ENCODE data around the gene ERMAP. TPM values are rescaled to one million over a fixed set of nuclear protein-coding genes. Genes with fewer than 3 reads are reported as not detected.

Gene ERMAP
- polyA plus RNA-seq, 1 experiment: 24.4 TPM

GRCh38 chr1:42838482-42839190 is 21.7 kb downstream of the ERMAP start:
- ChIA-PET CTCF (interaction anchor here (1.2 kb wide), 1 partner anchor 21 kb away, joined by 3 read pairs; the partner anchor contains the start of genes ERMAP and SVBP), POLR2A (no interaction called here)
- no peak for DNase-seq (ENCODE audit: low read depth)
- no peak overlapping the region for H3K4me3 ChIP-seq (ENCODE audit: low read depth, low read length)
- H3K36me3 ChIP-seq (ENCODE audit: control insufficient read depth, insufficient read depth, low read length): peaks cover 8% of the 10 kb centered on the region
- TF ChIP-seq CTCF (IDR thresholded peaks at IDR 0.05; ENCODE audit: insufficient read depth, low read depth, low read length): no peak
- no peaks in the 10 kb centered on the region for H3K27me3 ChIP-seq (ENCODE audit: control insufficient read depth, insufficient read depth, low read length)

GRCh38 chr1:42841010-42841409 is 24.1 kb downstream of the ERMAP start:
- no peak for TF ChIP-seq CTCF (IDR thresholded peaks at IDR 0.05; ENCODE audit: insufficient read depth, low read depth, low read length)
- CTCF ChIA-PET: no interaction called here

GRCh38 chr1:42841440-42842147 is 24.7 kb downstream of the ERMAP start:
- no peak for TF ChIP-seq CTCF (IDR thresholded peaks at IDR 0.05; ENCODE audit: insufficient read depth, low read depth, low read length)
- ChIA-PET CTCF (no interaction called here), POLR2A (no interaction called here)
- peaks cover 6% of the 10 kb centered on the region for H3K36me3 ChIP-seq (ENCODE audit: control insufficient read depth, insufficient read depth, low read length)
- no peaks in the 10 kb centered on the region for H3K27me3 ChIP-seq (ENCODE audit: control insufficient read depth, insufficient read depth, low read length)
- H3K4me3 ChIP-seq (ENCODE audit: low read depth, low read length): no peak overlapping the region
- no peak for DNase-seq (ENCODE audit: low read depth)

More at GRCh38 chr1:42841010-42841409, 24.1 kb downstream of the ERMAP start:
- POLR2A ChIA-PET: no interaction called here
- peaks cover 6% of the 10 kb centered on the region for H3K36me3 ChIP-seq (ENCODE audit: control insufficient read depth, insufficient read depth, low read length)
- no peaks in the 10 kb centered on the region for H3K27me3 ChIP-seq (ENCODE audit: control insufficient read depth, insufficient read depth, low read length)
- no peak for DNase-seq (ENCODE audit: low read depth)
- H3K4me3 ChIP-seq (ENCODE audit: low read depth, low read length): no peak overlapping the region

- Histone ChIP-seq H3K36me3 (ENCODE audit: control insufficient read depth, insufficient read depth, low read length) (peaks cover 8% of the 10 kb centered on the region), H3K27me3 (ENCODE audit: control insufficient read depth, insufficient read depth, low read length) (no peaks in the 10 kb centered on the region), H3K4me3 (ENCODE audit: low read depth, low read length) (no peak overlapping the region)
- ChIA-PET CTCF (interaction anchor here (0.6 kb wide), 1 partner anchor 61 kb away, joined by 4 read pairs; no protein-coding TSS in a partner anchor), POLR2A (no interaction called here)
- no peak for TF ChIP-seq CTCF (IDR thresholded peaks at IDR 0.05; ENCODE audit: insufficient read depth, low read depth, low read length)
- no peak for DNase-seq (ENCODE audit: low read depth)
These were observed 27.7 kb downstream of the ERMAP start for GRCh38 chr1:42844592-42845140.

DNA sequence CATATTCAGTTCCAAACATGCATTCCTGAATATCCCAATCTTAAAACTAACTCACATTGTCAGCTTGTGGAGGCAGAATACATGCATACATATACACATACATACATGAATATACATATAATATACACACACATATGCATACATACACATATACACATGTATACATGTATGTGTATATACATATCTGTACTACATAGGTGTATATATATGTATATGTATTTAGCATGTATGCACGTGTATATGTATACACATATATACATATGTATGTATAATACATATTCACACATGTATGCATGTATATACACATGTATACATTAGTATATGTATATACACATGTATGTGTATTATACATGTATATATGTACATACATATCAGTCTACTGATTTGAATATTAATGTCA is 28.3 kb downstream of the ERMAP start:
- Histone ChIP-seq H3K27me3 (ENCODE audit: control insufficient read depth, insufficient read depth, low read length) (no peaks in the 10 kb centered on the region), H3K36me3 (ENCODE audit: control insufficient read depth, insufficient read depth, low read length) (peaks cover 8% of the 10 kb centered on the region), H3K4me3 (ENCODE audit: low read depth, low read length) (no peak overlapping the region)
- TF ChIP-seq CTCF (IDR thresholded peaks at IDR 0.05; ENCODE audit: insufficient read depth, low read depth, low read length): no peak
- ChIA-PET POLR2A (no interaction called here), CTCF (no interaction called here)
- no peak for DNase-seq (ENCODE audit: low read depth)

Measured in BJ (cell line).